Urothelium cell line (cell line): ENCODE data around the gene PPP1R14C.

ENCODE experiments used
- DNase-seq: peaks from one replicate; pipeline ENCODE4 v3.0.0; 2011; ENCODE audit warnings: low spot score, mixed read lengths
- FAIRE-seq: peaks from 2 replicates; lab custom pipeline; 2011; peaks lifted over from hg19 to GRCh38; lab: Jason Lieb, UNC

Gene PPP1R14C

GRCh38 chr6:150288456-150288855, 145.6 kb downstream of the PPP1R14C start:
- FAIRE-seq (no peak), DNase-seq (no peak)

- FAIRE-seq (no peak), DNase-seq (no peak)
These were observed 146.7 kb downstream of the PPP1R14C start for GRCh38 chr6:150289454-150290071.

DNA sequence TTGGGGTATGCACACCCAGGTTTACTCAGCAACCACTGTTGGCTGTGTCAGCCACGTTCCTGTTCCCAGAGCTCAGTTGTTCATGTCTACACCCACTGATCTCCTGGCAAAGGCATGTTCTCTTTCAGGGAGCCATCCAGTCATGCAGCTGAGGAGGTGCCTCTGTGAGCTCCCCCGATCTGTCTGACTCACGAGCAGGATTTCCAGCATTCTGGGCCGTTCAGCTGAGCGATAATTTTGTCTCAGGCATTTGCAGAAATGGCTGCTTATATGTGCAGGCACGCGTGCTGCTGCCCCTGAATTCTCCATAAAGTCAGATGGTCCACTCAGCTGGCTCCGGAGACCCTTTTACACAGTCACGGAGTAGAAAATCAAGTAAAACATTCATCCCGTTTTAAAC, 147.6 kb downstream of the PPP1R14C start:
- no peak for FAIRE-seq
- DNase-seq: no peak

- no peak for DNase-seq
- FAIRE-seq: no peak
These were observed 149.3 kb downstream of the PPP1R14C start for GRCh38 chr6:150291968-150292710.

DNA sequence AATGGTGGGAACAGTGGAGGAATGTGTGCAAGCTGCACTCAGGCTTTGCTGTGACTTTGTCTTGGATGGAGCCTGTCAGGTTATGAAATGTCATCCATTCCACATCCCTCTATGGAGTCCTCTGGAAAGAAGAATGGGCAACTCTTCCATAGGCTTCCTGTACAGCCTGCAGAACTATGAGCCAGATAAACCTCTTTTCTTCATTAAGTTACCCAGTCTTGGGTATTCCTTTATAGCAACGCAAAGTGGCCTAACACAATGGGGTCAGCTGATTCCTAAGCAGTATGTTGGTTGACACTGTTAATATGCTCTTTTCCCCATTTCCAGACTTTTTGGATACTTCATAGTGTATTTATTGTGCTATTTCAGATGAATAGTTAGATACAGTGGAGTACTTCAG, 150.2 kb downstream of the PPP1R14C start:
- no peak for DNase-seq
- no peak for FAIRE-seq

- no peak for FAIRE-seq
- no peak for DNase-seq
These were observed 150.8 kb downstream of the PPP1R14C start for GRCh38 chr6:150293423-150294173.

DNA sequence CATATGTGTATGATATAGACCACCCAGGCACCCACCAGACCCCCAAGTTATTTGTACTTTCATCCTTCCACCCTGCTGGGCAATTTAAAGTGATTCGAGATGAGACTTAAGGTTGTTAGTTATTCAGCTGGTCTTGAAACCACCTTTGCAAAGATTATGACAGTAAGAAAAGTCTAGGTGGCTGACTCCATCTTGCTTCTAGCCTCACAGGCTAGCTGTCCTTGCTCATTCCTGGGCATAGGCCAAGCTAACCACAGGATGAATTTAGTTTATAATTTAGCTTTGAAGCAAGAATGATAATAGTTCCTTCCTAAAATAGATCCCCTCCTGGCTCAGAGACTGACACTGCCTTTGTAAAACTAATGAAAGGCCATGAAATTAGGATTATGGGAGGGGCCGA, 154.0 kb downstream of the PPP1R14C start:
- FAIRE-seq: no peak
- DNase-seq: no peak

- FAIRE-seq (no peak), DNase-seq (no peak)
These were observed 154.6 kb downstream of the PPP1R14C start for GRCh38 chr6:150297327-150298029.

DNA sequence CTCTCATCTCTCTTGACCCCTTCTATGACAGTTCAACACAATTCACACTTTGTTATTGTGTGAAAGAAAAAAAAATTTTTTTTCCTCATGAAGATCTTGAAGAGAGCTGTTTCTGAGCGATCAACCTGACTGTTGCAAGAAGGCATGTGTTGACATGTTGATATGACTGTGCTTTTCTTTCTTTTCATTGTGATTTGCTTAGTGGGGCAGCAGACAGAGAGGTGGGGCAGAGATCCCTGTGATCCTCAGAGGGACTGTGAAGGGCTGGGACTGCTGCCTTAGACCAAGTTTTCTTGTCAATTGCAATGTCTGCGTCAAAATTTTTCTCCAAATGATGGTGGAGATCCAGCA, 155.2 kb downstream of the PPP1R14C start:
- DNase-seq (no peak), FAIRE-seq (no peak)

DNA sequence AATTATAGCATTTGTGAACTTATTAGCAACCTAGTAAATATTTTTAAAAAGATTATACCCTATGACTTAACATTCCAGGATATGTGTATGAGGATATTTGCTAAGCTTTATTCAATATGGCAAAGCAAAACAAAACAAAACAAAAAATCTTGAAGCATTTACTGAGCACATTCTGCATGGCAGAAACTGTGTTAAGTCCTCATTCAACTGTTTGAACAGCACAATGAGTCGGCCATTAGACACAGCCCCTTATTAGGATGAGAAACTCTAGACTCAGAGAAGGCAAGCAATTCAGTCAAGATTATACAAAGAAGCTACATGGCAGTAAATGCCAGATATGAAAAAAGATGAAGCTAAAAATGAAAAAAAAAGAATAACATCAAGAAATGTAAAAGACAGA, 155.8 kb downstream of the PPP1R14C start:
- no peak for FAIRE-seq

More for the DNA sequence above, 155.8 kb downstream of the PPP1R14C start:
- DNase-seq: no peak
